Ascending aorta (tissue), 2 donors: ENCODE results near the gene PIEZO2. TPM values are rescaled to one million over a fixed set of nuclear protein-coding genes. Genes with fewer than 3 reads are reported as not detected.
"Not testable (repeated sequence)": the region's sequence is repeated elsewhere in the genome, so short reads cannot be mapped to it uniquely, and the experiment has no call there.

Source experiments
- DNase-seq, 2 donors: peaks; one replicate each; pipeline ENCODE4 v3.0.0-alpha.2; 2019; ENCODE audit warnings: low spot score in 2 of 2
- H3K27ac ChIP-seq, 2 donors: fragments of 200-600 bp; sonication (generic); one replicate each; pipeline ENCODE4 v1.5.1; 2016 to 2017; ENCODE audit warnings: mild to moderate bottlenecking in 1 of 2
- H3K27me3 ChIP-seq: fragments of 200-600 bp; sonication (generic); one replicate; pipeline ENCODE4 v1.5.1; 2017
- H3K36me3 ChIP-seq, 2 donors: fragments of 200-600 bp; sonication (generic); one replicate each; pipeline ENCODE4 v1.5.1; 2016
- H3K4me1 ChIP-seq, 2 donors: fragments of 200-600 bp; sonication (generic); one replicate each; pipeline ENCODE4 v1.5.1; 2016 to 2017; ENCODE audit warnings: mild to moderate bottlenecking in 1 of 2
- H3K4me3 ChIP-seq, 2 donors: fragments of 200-600 bp; sonication (generic); one replicate each; pipeline ENCODE4 v1.5.1; 2016 to 2017; ENCODE audit warnings: mild to moderate bottlenecking in 1 of 2
- H3K9me3 ChIP-seq, 2 donors: fragments of 200-600 bp; sonication (generic); one replicate each; pipeline ENCODE4 v1.5.1; 2016
- CTCF ChIP-seq, 3 experiments: fragments of 200-600 bp in 2 of 3; fragments of 450-650 bp in 1 of 3; sonication (generic) in 2 of 3; IDR thresholded peaks; one replicate each; pipeline ENCODE4 v1.5.1; 2016 to 2019; ENCODE audit warnings: antibody characterized with exemption in 3 of 3, mild to moderate bottlenecking in 1 of 3, moderate library complexity in 1 of 3
- intact Hi-C: fragments of 100-400 bp; cut with DNase I; formaldehyde crosslinking; loops from one replicate; pipeline ENCODE4 v1.15.1; 2023
- total RNA-seq: library from RNA; depleted of rRNA; stranded (reverse); fragments of >200 nt; gene quantifications from one replicate; pipeline ENCODE4 v1.1.0, GENCODE V29; 2016

Gene PIEZO2
- total RNA-seq, 1 donor from 2014 or later = 3.1 TPM

- Histone ChIP-seq H3K4me3 (no peak overlapping the region), H3K4me1 (peaks cover 10% of the 10 kb centered on the region in 2 donors), H3K27ac (no peak overlapping the region), H3K9me3 (no peaks in the 10 kb centered on the region), H3K27me3 (peaks cover 9% of the 10 kb centered on the region), H3K36me3 (no peaks in the 10 kb centered on the region)
- DNase-seq = no peak
- TF ChIP-seq CTCF (IDR thresholded peaks at IDR 0.05) = no peak
- intact Hi-C loops = no loop called here
These were observed 3.8 kb downstream of the PIEZO2 start for GRCh38 chr18:11145413-11146191.

GRCh38 chr18:11137400-11137799 is 12.0 kb downstream of the PIEZO2 start:
- Histone ChIP-seq H3K36me3 (no peaks in the 10 kb centered on the region), H3K27ac (no peak overlapping the region), H3K4me3 (no peak overlapping the region), H3K27me3 (no peaks in the 10 kb centered on the region), H3K9me3 (no peaks in the 10 kb centered on the region), H3K4me1 (peaks cover 0 to 11% of the 10 kb centered on the region in 2 donors)
- no peak for DNase-seq
- intact Hi-C loops = no loop called here
- no peak for TF ChIP-seq CTCF (IDR thresholded peaks at IDR 0.05)

- intact Hi-C loops = no loop called here
- H3K4me1 ChIP-seq = peaks cover 0 to 11% of the 10 kb centered on the region in 2 donors
- no peaks in the 10 kb centered on the region for H3K36me3 ChIP-seq
- no peak overlapping the region for H3K4me3 ChIP-seq
- H3K27me3 ChIP-seq = no peaks in the 10 kb centered on the region
- H3K27ac ChIP-seq = no peak overlapping the region
- no peak for TF ChIP-seq CTCF (IDR thresholded peaks at IDR 0.05)
- no peak for DNase-seq
- no peaks in the 10 kb centered on the region for H3K9me3 ChIP-seq
These were observed 13.1 kb downstream of the PIEZO2 start for GRCh38 chr18:11136241-11136640.

GRCh38 chr18:11134940-11135339 is 14.4 kb downstream of the PIEZO2 start:
- Histone ChIP-seq H3K4me1 (peaks cover 0 to 11% of the 10 kb centered on the region in 2 donors), H3K4me3 (no peak overlapping the region), H3K36me3 (no peaks in the 10 kb centered on the region), H3K27me3 (no peaks in the 10 kb centered on the region), H3K27ac (no peak overlapping the region), H3K9me3 (no peaks in the 10 kb centered on the region)
- intact Hi-C loops = no loop called here
- DNase-seq = no peak
- no peak for TF ChIP-seq CTCF (IDR thresholded peaks at IDR 0.05)

- H3K27ac ChIP-seq, H3K4me1 ChIP-seq, H3K27me3 ChIP-seq, H3K36me3 ChIP-seq, H3K4me3 ChIP-seq, H3K9me3 ChIP-seq, intact Hi-C loops, DNase-seq: not testable (repeated sequence)
These were observed 20.3 kb downstream of the PIEZO2 start for GRCh38 chr18:11129059-11129458.

- Histone ChIP-seq H3K9me3 (no peaks in the 10 kb centered on the region), H3K27me3 (no peaks in the 10 kb centered on the region), H3K4me3 (no peak overlapping the region), H3K27ac (no peak overlapping the region), H3K4me1 (no peaks in the 10 kb centered on the region), H3K36me3 (no peaks in the 10 kb centered on the region)
- no peak for DNase-seq
- TF ChIP-seq CTCF (IDR thresholded peaks at IDR 0.05) = no peak
- intact Hi-C loops = no loop called here
These were observed 23.7 kb downstream of the PIEZO2 start for GRCh38 chr18:11125492-11126315.
